GM21528 (cell line): ENCODE measurements around the gene ARHGEF17.

Source experiments
- ATAC-seq: cut with Tn5 transposase; IDR thresholded peaks from one replicate; pipeline ENCODE4 v1.9.1; 2021; ENCODE audit warnings: mild to moderate bottlenecking, moderate library complexity; ENCODE audit not compliant: unreplicated experiment, low FRiP score

ARHGEF17 gene

DNA sequence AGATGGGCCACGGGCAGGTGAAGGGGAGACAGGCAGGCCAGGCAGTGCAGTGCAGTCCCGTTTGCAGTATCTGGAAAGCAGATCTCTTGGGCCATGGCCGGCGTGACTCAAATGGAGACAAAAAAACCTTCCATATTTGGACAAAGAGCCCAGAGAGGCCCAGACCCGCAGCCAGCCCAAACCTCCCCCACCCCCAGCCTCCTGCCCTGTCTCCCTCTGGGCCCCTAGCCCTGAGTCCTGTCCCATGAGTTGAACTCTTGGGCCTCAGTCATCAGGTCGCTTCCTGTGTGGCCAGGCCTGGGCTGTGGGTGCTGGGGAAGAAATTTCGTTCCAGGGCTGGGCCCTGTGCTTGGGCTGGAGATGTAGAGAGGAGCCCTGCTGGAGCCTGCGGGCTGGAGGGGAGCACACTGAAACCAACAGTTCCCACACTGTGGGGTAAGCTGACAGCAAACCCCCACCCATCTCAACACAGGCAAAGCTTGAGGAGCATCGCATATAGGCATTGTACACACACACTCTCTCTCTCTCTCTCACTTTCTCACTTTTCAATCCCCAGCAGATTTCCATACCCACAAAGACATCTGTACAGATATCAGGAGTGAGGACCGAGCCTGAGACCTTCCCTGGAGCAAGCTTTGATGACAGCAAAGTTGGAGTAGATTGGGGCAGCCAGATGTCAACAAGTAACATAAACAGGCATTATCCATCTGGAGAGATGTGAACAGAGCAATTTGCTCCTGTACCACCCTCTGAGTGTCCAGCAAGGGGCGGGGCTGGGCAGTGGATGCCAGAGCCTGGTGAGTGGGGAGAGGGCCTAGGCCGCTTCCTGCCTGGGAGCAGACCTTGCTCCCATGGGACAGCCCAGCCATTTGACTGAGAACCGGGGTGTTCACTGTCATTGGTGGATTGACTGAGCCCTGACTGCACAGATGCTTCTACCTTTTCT, 17.2 kb downstream of the ARHGEF17 start:
- peak; percentile 73 for ATAC-seq

DNA sequence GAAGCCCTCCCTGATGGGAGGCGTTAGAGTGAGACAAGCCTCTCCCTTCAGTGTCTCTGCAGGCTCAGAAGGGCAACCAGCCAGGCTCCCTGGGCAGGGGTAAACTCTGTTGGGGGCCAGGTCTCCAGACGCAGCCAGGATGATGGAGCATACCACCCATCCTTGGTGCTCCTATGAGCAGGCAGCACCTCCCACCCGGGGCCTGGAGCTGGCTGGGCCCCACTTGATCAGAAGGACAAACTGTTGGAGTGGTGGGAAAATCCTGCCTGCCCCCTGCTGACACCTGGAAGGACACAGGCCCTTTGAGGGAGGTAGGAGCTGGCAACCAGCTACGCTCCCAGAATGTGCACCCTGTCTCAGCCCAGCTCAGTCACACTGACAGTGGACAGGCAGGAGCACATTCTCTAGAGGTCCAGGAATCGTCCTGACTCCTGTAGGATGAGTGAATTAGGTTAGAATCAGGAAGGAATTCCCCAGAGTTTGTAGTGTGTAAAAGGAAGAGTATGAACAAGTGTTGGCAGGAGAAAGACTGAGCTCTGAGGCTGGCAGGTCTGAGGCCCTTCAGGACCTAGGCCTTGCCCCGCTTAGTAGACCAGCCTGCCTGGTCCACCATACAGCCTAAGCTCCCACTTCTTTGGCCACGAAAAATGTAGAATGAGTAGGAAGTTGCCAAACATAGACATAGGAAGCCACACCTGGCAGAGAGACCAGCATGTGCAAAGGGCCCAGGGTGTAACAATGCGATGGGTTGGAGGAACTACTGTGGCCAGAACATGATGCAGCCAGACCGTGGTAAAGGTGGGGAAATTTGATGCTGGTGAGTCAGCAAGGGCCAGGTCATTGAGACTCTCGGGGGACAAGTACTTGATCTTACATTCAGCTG, 19.1 kb downstream of the ARHGEF17 start:
- no peak for ATAC-seq

DNA sequence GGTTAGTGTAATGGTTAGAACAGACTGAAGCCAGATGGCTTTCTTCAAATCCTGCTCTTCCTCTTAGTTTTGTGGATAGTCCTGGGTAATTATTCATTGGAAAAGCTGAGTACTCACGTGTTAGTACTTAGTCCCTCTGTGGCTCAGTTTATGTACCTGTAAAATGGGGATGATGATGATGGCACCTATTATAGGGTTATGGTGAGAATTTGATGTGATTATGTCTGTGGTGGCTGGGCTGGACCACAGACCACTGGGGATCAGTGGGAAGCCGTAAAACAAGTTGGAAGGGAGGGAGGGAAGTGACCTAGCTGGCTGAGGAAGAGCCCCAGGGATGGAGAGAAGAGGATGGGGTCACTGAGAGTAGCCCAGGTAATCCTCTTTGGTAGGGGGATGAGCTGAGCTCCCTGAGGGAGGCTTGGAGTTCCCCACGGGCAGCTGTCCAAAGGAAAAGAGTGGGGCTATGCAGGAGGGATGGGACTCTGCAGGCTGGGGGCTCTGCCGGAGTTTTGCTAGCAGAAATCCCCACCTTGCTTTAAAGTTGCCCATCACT, 19.8 kb downstream of the ARHGEF17 start:
- ATAC-seq, result no peak

- ATAC-seq, result no peak
These were observed 22.6 kb downstream of the ARHGEF17 start for GRCh38 chr11:73330569-73331093.

- no peak for ATAC-seq
These were observed 23.3 kb downstream of the ARHGEF17 start for GRCh38 chr11:73331138-73331916.

DNA sequence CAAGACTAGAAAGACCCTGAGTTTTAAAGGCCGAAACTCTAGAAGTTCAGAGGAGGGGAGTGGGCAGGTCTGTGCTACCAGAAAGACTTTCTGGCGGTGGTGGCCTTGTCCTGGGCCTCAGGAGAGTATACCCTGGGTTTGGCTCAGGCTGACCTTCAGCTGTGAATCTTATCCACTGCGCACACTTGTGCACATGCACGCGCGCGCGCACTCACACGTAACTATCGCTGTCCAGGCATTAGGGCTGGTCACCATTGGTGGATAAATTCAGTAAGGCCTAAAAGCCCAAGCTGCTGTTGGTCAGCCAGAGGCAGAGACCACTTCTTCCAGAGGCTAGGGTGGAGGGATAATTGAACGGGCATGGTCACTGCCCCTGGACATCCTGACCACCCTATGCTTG, 25.1 kb downstream of the ARHGEF17 start:
- no peak for ATAC-seq

DNA sequence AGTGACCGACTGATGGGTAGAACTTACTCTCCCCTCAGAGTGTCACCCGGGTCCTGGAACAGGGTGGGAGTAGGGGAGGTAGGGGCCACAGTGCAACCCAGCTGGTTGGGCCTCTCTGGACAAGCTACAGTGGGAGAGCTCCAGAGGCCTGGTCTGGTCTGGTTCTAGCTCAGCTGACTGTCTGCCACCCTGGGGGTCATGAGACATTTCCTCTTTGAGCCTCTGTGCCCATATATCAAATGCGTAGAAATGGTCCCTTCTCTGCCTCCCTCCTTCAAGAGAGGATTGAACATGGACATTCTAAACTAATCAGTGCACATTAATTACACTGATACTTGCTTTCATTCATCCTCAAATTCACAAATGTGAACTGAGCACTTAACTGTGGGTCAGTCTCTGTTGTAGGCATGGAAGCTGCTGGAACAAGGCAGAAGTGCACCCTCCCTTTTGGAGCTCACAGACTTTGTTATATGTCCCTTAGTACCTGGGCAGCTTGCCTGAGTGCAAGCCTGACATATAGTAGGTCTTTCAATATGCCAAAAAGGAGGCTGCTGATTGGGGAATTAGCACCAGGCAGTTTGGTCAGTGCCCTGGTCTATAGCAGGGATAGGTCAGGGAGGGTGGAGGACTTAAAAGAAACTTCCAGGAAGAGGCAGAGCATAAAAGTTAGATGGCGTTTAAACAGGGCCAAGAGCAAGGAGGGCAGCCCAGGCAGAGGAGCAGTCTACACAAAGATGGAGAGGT, 25.7 kb downstream of the ARHGEF17 start:
- ATAC-seq, result no peak

DNA sequence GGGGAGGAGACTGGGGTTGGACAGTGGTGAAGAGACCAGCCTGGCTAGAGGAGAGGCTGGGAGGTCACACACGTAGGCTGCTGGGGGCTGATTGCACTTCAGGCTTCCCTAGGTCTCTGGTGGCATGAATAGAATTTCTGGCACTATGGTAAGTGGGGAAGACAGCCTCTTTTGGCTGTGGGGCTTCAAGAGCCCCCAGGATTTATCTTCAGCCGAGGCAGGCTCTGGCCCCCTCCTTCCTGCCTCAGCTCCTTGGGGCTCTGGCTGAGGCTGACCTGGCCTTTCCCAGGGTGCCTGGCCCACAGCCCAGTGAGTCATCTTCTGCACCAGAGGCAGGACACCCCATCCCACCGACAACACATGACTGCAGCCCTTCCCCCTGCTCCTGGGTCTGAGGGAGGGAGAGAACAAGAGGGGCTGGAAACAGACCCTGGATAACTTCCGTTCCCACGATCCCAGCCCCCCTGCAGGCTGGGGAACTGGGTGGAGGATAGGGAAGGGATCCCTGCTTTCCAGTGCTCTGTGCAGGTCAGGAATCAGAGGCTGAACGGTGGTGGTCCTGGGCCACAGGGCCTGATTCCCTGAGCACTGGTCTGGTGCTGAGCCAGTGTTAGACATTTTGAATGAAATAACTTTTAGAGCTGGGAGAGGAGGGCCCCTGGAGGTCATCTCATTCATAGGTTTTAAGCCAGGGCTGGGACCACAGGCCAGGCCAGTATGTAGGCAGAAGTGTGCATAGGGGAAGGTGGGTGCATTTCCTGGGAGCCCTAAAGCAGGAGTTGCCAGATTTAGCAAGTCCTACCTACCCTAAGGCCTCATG, 26.5 kb downstream of the ARHGEF17 start:
- ATAC-seq, result no peak

GRCh38 chr11:73335204-73335923, 27.3 kb downstream of the ARHGEF17 start:
- ATAC-seq, result no peak

DNA sequence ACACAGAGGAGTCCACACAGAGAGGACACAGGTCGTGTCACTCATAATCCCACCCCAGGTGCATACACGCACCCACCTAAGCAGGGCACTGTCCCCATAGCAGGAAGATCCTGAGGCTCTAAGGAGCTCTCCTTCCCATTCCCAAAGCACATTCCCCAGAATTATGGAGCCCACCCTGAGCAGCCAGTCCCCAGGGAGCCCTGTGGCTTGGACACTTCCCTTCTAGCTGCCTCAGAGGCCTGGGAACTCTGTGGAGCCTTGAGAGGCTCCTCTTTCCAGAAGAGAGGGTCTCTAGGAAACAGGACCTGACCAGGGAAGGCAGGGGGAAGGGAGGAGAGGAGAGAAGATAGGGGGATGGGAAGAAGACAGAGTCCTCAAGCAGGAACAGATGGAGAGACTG, 29.8 kb downstream of the ARHGEF17 start:
- ATAC-seq, result no peak

- no peak for ATAC-seq
These were observed 30.2 kb downstream of the ARHGEF17 start for GRCh38 chr11:73338279-73338678.

- ATAC-seq, result no peak
These were observed 32.1 kb downstream of the ARHGEF17 start for GRCh38 chr11:73340164-73340563.

- no peak for ATAC-seq
These were observed 34.6 kb downstream of the ARHGEF17 start for GRCh38 chr11:73342633-73343032.

DNA sequence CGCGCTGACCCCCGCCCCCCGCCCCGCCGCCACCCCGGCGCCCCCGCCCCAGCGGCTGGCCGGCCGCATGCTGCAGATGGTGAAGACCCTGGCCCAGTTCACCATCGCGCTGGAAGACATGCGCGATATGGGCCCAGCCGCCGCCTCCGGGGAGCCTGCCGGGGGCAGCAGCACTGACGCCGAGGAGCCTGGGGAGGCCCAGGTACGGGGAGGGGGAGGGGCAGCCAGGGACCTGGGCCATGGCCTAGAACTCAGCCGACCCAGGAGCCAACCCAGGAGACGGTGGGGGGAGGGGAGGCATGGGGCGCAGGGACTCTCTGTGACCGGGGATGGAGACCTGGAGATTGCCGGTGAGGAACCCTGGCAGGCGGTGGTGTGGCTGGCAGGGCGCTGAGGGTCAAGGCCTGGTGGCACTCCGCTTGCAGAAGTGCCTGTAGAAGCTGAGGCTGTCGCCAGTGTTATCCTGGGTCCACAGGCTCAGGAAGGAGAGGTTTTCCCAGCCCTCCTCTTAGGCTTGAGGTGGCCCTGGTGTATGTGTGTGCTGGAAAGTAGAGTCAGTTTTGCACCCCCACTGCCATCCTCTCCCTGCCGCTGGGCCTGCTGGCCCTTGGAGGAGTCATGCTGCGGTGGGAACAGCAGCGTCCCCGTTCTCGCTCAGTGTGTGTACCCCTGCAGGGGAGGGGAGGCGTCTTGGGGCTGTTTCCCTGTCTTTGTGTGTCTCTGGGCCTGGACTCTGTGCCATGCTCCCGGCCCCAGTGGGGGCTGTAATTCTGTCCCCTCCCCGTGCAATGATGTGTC, 35.2 kb downstream of the ARHGEF17 start:
- ATAC-seq, result no peak

DNA sequence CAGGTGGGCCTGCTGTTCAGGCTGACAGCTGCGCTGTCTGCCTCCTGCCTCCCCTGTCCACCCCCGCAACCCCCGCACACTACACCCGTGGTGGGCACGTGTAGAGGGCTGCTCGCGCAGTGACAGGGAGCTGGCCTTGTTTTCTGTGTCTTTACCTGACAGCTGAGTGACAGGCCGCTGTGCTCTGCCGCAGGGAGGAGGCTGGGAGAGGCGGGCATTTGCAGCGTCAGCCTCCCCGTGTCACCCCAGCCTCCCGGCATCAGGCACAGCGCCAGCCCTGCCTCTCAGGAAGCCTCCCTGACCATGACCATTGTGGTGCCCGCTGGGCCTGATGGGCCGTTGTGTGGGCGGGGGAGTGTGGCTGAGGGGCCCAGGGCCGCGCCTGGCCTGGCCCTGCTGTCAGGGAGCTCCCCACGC, 36.1 kb downstream of the ARHGEF17 start:
- no peak for ATAC-seq

- no peak for ATAC-seq
These were observed 37.5 kb downstream of the ARHGEF17 start for GRCh38 chr11:73345481-73346160.
